ENCODE data around the gene TTC28. TPM values are rescaled to one million over a fixed set of nuclear protein-coding genes. Genes with fewer than 3 reads are reported as not detected.

The TTC28 gene
- total and polyA plus RNA-seq, 12 donors, result 3.4 to 75.6 (median 28.6) TPM

DNA sequence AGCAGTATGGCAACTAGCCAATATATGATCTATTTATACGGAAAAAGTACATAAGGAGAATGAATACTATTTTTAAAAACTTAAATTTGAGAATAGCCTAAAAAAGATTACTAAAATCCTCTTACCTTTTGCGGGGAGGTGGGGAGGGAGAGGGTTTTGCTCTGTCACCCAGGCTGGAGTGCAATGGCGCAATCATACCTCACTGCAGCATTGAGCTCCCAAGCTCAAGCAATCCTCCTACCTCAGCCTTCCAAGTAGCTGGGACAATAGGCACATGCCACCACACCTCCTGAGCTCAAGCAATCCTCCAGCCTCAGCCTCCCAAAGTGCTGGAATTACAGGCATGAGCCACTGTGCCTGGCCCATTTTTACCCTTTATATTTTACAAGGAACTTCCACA is 82.0 kb downstream of the TTC28 start:
- H3K36me3 ChIP-seq (replicated peaks in 1 of 2), result no peaks in the 10 kb centered on the region
- 80 to 87% (median 85%) methylated on average over 3 of the region's 3 CpGs for WGBS, 4 donors
- no peaks in the 10 kb centered on the region for H3K9me3 ChIP-seq (replicated peaks in 1 of 3)
- no peak for DNase-seq
- H3K27ac ChIP-seq, result no peak overlapping the region
- H3K4me3 ChIP-seq, result no peak overlapping the region
- intact Hi-C loops (cut with DNase I), result loop anchor here in 1 of 2 donors (5.0 to 10.0 kb wide), 2 partner anchors 235 to 573 kb away; no protein-coding TSS in a partner anchor
- no peaks in the 10 kb centered on the region for H3K27me3 ChIP-seq
- H3K4me1 ChIP-seq (replicated peaks in 1 of 2), result peaks cover 3% of the 10 kb centered on the region in 2 donors
- TF ChIP-seq POLR2A (IDR thresholded peaks at IDR 0.05), result no peak
- TF ChIP-seq, protein P1, sequence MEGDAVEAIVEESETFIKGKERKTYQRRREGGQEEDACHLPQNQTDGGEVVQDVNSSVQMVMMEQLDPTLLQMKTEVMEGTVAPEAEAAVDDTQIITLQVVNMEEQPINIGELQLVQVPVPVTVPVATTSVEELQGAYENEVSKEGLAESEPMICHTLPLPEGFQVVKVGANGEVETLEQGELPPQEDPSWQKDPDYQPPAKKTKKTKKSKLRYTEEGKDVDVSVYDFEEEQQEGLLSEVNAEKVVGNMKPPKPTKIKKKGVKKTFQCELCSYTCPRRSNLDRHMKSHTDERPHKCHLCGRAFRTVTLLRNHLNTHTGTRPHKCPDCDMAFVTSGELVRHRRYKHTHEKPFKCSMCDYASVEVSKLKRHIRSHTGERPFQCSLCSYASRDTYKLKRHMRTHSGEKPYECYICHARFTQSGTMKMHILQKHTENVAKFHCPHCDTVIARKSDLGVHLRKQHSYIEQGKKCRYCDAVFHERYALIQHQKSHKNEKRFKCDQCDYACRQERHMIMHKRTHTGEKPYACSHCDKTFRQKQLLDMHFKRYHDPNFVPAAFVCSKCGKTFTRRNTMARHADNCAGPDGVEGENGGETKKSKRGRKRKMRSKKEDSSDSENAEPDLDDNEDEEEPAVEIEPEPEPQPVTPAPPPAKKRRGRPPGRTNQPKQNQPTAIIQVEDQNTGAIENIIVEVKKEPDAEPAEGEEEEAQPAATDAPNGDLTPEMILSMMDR (IDR thresholded peaks at IDR 0.05), result no peak

DNA sequence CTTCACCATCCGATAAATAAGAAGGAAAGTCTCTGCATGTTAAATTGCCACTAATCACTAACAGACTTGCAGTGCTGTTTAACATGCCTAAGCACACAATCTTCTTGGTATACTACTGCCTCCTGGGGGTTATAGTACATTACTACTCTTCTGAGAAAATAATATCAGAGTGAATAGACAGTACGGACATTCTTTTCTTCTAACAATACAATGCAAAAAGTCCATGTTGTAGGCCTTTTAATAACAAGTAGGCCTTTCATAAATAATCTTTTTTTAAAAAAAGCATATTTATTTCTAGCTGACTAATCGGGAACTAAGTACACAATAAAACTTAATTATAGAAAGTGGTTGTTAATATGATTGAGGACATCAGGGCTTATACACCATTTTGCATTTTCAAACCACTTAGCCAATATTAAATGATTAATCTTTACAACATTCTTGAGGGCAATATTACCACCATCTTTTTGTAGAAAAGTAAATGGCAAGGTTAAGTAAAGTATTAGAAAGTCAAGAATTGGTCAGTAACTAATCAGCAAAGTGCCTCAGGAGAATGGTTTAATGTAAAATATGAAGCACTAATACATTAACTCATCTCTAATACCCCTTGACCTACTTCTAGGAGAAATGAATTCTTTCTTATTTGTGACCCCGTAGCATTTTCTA is 84.7 kb downstream of the TTC28 start:
- TF ChIP-seq, protein P1 (IDR thresholded peaks at IDR 0.05), result peak; percentile 61 to 94 (median 86)
- TF ChIP-seq POLR2A (IDR thresholded peaks at IDR 0.05), result no peak
- Histone ChIP-seq H3K4me1 (replicated peaks in 1 of 2) (peaks cover 0 to 3% of the 10 kb centered on the region in 2 donors), H3K36me3 (replicated peaks in 1 of 2) (no peaks in the 10 kb centered on the region), H3K27me3 (no peaks in the 10 kb centered on the region), H3K9me3 (replicated peaks in 1 of 3) (no peaks in the 10 kb centered on the region), H3K4me3 (no peak overlapping the region), H3K27ac (no peak overlapping the region)
- DNase-seq, result no peak
- intact Hi-C loops (cut with DNase I), result loop anchor here in 1 of 2 donors (5.0 to 10.0 kb wide), 3 partner anchors 237 to 570 kb away; no protein-coding TSS in a partner anchor
- 22 to 25% (median 24%) methylated on average over 4 of the region's 4 CpGs for WGBS, 4 donors

DNA sequence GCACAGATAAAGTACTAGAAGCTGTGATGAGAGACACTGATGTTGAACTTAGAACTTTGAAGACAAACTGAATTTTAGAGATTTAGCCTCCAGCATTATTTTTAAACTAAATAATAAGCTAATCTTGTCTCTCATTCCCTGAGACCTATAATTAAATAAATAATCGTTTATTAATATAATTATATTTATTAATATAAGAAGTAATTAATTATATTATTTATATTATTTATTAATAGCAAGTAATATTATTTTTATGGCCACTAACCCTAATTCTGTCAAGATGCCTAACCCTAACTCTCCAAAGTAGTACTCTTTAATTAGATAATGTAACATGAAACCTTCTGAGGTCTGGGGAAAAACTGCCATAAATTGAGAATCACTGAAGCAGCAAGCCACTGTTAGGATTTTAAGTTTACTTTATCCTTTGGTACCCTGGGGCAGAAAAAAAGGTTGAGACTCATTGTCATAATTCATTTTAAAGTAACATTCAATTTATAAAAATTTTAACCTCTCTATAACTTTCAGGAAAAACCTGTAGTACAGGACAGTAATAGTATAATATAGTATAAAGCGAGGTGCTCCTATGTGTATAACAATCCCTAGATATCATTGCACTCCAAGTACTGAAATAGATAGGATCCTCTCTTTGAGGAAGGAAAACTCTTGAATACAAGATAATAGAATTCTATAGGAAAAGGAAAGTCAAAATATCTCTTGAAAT is 85.4 kb downstream of the TTC28 start:
- Histone ChIP-seq H3K36me3 (replicated peaks in 1 of 2) (no peaks in the 10 kb centered on the region), H3K27me3 (no peaks in the 10 kb centered on the region), H3K4me3 (no peak overlapping the region), H3K4me1 (replicated peaks in 1 of 2) (peaks cover 0 to 3% of the 10 kb centered on the region in 2 donors), H3K27ac (no peak overlapping the region), H3K9me3 (replicated peaks in 1 of 3) (no peaks in the 10 kb centered on the region)
- intact Hi-C loops (cut with DNase I), result loop anchor here in 1 of 2 donors (5.0 to 10.0 kb wide), 2 partner anchors 542 to 569 kb away; no protein-coding TSS in a partner anchor
- TF ChIP-seq, protein P1 (IDR thresholded peaks at IDR 0.05), result no peak
- no peak for TF ChIP-seq POLR2A (IDR thresholded peaks at IDR 0.05)
- no peak for DNase-seq
- WGBS, 4 donors, result 51 to 59% (median 54%) methylated on average over 2 of the region's 2 CpGs

DNA sequence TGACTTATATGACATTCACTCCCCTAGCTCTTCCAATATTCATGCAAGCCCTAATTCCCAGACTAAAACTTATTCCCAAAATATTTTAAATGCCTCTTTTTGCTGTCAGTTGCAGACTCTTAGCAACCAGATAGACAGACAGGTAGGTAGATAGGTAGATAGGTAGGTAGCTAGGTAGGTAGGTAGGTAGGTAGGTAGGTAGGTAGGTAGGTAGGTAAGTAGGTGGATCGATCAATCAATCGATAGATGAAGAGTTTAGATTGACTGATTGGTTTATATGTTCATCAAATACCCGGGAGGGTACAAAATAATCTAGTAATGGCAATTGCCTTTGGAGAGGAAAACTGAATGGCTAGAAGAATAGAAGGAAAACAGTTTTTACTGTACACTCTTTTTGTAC is 86.3 kb downstream of the TTC28 start:
- WGBS, 4 donors, result 91 to 97% (median 95%) methylated on average over 3 of the region's 3 CpGs
- H3K4me3 ChIP-seq, result no peak overlapping the region
- H3K27ac ChIP-seq, result no peak overlapping the region
- no peaks in the 10 kb centered on the region for H3K27me3 ChIP-seq
- DNase-seq, result no peak
- no peaks in the 10 kb centered on the region for H3K9me3 ChIP-seq (replicated peaks in 1 of 3)
- H3K36me3 ChIP-seq (replicated peaks in 1 of 2), result no peaks in the 10 kb centered on the region
- H3K4me1 ChIP-seq (replicated peaks in 1 of 2), result peaks cover 0 to 3% of the 10 kb centered on the region in 2 donors
- intact Hi-C loops (cut with DNase I), result loop anchor here in 1 of 2 donors (5.0 to 10.0 kb wide), 2 partner anchors 541 to 568 kb away; no protein-coding TSS in a partner anchor
- TF ChIP-seq POLR2A (IDR thresholded peaks at IDR 0.05), result no peak
- TF ChIP-seq, protein P1 (IDR thresholded peaks at IDR 0.05), result no peak
